ENCODE measurements around the gene PRKCA.
"Not testable (repeated sequence)": the region's sequence is repeated elsewhere in the genome, so short reads cannot be mapped to it uniquely, and the experiment has no call there.

Gene PRKCA

GRCh38 chr17:66326476-66327047, 24.1 kb downstream of the PRKCA start:
- DNase-seq: no peak

- no peak for DNase-seq
Observed at GRCh38 chr17:66330646-66331037, 28.2 kb downstream of the PRKCA start.

- no peak for DNase-seq
Observed at GRCh38 chr17:66331038-66331816, 28.8 kb downstream of the PRKCA start.

GRCh38 chr17:66335797-66336196, 33.4 kb downstream of the PRKCA start:
- DNase-seq: no peak

GRCh38 chr17:66337268-66337667, 34.9 kb downstream of the PRKCA start:
- no peak for DNase-seq

GRCh38 chr17:66337866-66338485, 35.6 kb downstream of the PRKCA start:
- no peak for DNase-seq

GRCh38 chr17:66338937-66339336, 36.5 kb downstream of the PRKCA start:
- no peak for DNase-seq

- DNase-seq: no peak
Observed at GRCh38 chr17:66339561-66339960, 37.1 kb downstream of the PRKCA start.

- DNase-seq: no peak
Observed at GRCh38 chr17:66340720-66341119, 38.3 kb downstream of the PRKCA start.

GRCh38 chr17:66341462-66341861, 39.0 kb downstream of the PRKCA start:
- DNase-seq: no peak

- not testable (repeated sequence) for DNase-seq
Observed at GRCh38 chr17:66342263-66342662, 39.9 kb downstream of the PRKCA start.

GRCh38 chr17:66343531-66344078, 41.2 kb downstream of the PRKCA start:
- no peak for DNase-seq

- no peak for DNase-seq
Observed at GRCh38 chr17:66344473-66344872, 42.1 kb downstream of the PRKCA start.

GRCh38 chr17:66345264-66345663, 42.9 kb downstream of the PRKCA start:
- DNase-seq: no peak

GRCh38 chr17:66345949-66346638, 43.7 kb downstream of the PRKCA start:
- DNase-seq: not testable (repeated sequence)

- no peak for DNase-seq
Observed at GRCh38 chr17:66347661-66348514, 45.5 kb downstream of the PRKCA start.

GRCh38 chr17:66348584-66349165, 46.3 kb downstream of the PRKCA start:
- DNase-seq: no peak

- no peak for DNase-seq
Observed at GRCh38 chr17:66349521-66350254, 47.3 kb downstream of the PRKCA start.

- DNase-seq: not testable (repeated sequence)
Observed at GRCh38 chr17:66350576-66350975, 48.2 kb downstream of the PRKCA start.

GRCh38 chr17:66351033-66351432, 48.6 kb downstream of the PRKCA start:
- no peak for DNase-seq

GRCh38 chr17:66351701-66352100, 49.3 kb downstream of the PRKCA start:
- DNase-seq: no peak
